Neural cell (in vitro differentiated cells): ENCODE data around the gene CD6. TPM values are rescaled to one million over a fixed set of nuclear protein-coding genes. Genes with fewer than 3 reads are reported as not detected.

ENCODE experiments used
- H2AFZ ChIP-seq: fragments of 200-600, 300-800 bp; sonication (generic), shearing (Covaris generic); 2 replicates; pipeline ENCODE4 v1.6.0; 2014; ENCODE audit warnings: low read depth, mild to moderate bottlenecking, antibody characterized with exemption, low read length, moderate library complexity
- H3F3A ChIP-seq: fragments of 200-600 bp; shearing (Covaris generic); 2 replicates; pipeline ENCODE4 v1.6.1; 2016; ENCODE audit warnings: mild to moderate bottlenecking, moderate library complexity, mixed read lengths, antibody characterized with exemption, low read length; ENCODE audit not compliant: insufficient read depth, poor library complexity, severe bottlenecking
- H3K27ac ChIP-seq: fragments of 200-600, 300-800 bp; sonication (generic), shearing (Covaris generic); 2 replicates; pipeline ENCODE4 v1.5.1; 2014; ENCODE audit warnings: mild to moderate bottlenecking, low read length, moderate library complexity
- H3K27me3 ChIP-seq: fragments of 300-800, 200-600 bp; sonication (generic), shearing (Covaris generic); 2 replicates; pipeline ENCODE4 v1.6.0; 2014; ENCODE audit warnings: mild to moderate bottlenecking, low read depth, low read length, moderate library complexity; ENCODE audit not compliant: insufficient read depth
- H3K36me3 ChIP-seq: fragments of 300-800, 200-600 bp; sonication (generic), shearing (Covaris generic); 2 replicates; pipeline ENCODE4 v1.5.1; 2014; ENCODE audit warnings: mild to moderate bottlenecking, antibody characterized with exemption, low read length, moderate library complexity; ENCODE audit not compliant: insufficient read depth
- H3K4me2 ChIP-seq: fragments of 300-800, 200-600 bp; sonication (generic), shearing (Covaris generic); 2 replicates; pipeline ENCODE4 v1.6.0; 2014; ENCODE audit warnings: mild to moderate bottlenecking, low read length
- H3K4me3 ChIP-seq: fragments of 300-800, 200-600 bp; sonication (generic), shearing (Covaris generic); 2 replicates; pipeline ENCODE4 v1.5.1; 2014; ENCODE audit warnings: mild to moderate bottlenecking, low read length, moderate library complexity
- H3K79me2 ChIP-seq: fragments of 200-600 bp; shearing (Covaris generic); replicated peaks from 2 replicates; pipeline ENCODE4 v1.6.0; 2014; ENCODE audit warnings: mild to moderate bottlenecking, low read length, moderate library complexity; ENCODE audit not compliant: insufficient read depth
- H3K9ac ChIP-seq: fragments of 300-800, 200-600 bp; sonication (generic), shearing (Covaris generic); 2 replicates; pipeline ENCODE4 v1.6.1; 2016; ENCODE audit warnings: mild to moderate bottlenecking, low read length, mixed read lengths
- H3K9me2 ChIP-seq: fragments of 200-600 bp; shearing (Covaris generic); 2 replicates; pipeline ENCODE4 v1.6.1; 2016; ENCODE audit warnings: mild to moderate bottlenecking, low read length, mixed read lengths; ENCODE audit not compliant: insufficient read depth
- H3K9me3 ChIP-seq: fragments of 200-600, 300-800 bp; sonication (generic), shearing (Covaris generic); 2 replicates; pipeline ENCODE4 v1.6.1; 2016; ENCODE audit warnings: mild to moderate bottlenecking, mixed run types, low read length, moderate library complexity, mixed read lengths
- H4K20me1 ChIP-seq: fragments of 200-600 bp; shearing (Covaris generic); 2 replicates; pipeline ENCODE4 v1.6.1; 2016; ENCODE audit warnings: mild to moderate bottlenecking, mixed run types; ENCODE audit not compliant: insufficient read depth
- EP300 ChIP-seq: fragments of 450-650 bp; conservative IDR thresholded peaks from 2 replicates; pipeline ENCODE4 v1.6.1; 2014; ENCODE audit warnings: antibody characterized with exemption, mild to moderate bottlenecking, moderate library complexity; ENCODE audit not compliant: poor library complexity, severe bottlenecking
- EZH2 ChIP-seq: fragments of 200-600, 300-800 bp; shearing (Covaris generic), sonication (generic); IDR thresholded peaks from 2 replicates; pipeline ENCODE4 v1.6.1; 2014; ENCODE audit warnings: antibody characterized with exemption, low read length, borderline replicate concordance, mild to moderate bottlenecking; ENCODE audit not compliant: insufficient read depth, poor library complexity, severe bottlenecking
- MXI1 ChIP-seq: fragments of 450-650 bp; conservative IDR thresholded peaks from 2 replicates; pipeline ENCODE4 v1.6.1; 2014; ENCODE audit warnings: antibody characterized with exemption, mild to moderate bottlenecking; ENCODE audit not compliant: poor library complexity, severe bottlenecking
- POLR2AphosphoS5 ChIP-seq: IDR thresholded peaks from 2 replicates; pipeline ENCODE4 v1.6.1; 2012
- RAD21 ChIP-seq: fragments of 450-650 bp; conservative IDR thresholded peaks from 2 replicates; pipeline ENCODE4 v1.6.1; 2014; ENCODE audit warnings: antibody characterized with exemption, mild to moderate bottlenecking, moderate library complexity
- SMC3 ChIP-seq: fragments of 450-650 bp; conservative IDR thresholded peaks from 2 replicates; pipeline ENCODE4 v1.6.1; 2014; ENCODE audit warnings: antibody characterized with exemption, mild to moderate bottlenecking, moderate library complexity; ENCODE audit not compliant: poor library complexity
- TAF1 ChIP-seq: IDR thresholded peaks from 2 replicates; pipeline ENCODE4 v1.6.1; 2012; ENCODE audit warnings: low read depth
- polyA plus RNA-seq: library from polyadenylated mRNA; depleted of rRNA; stranded (reverse); fragments of >200 nt; gene quantifications from 2 replicates; pipeline ENCODE4 v1.2.3, GENCODE V29; 2014
- TF ChIP-seq, protein P1 (sequence below): IDR thresholded peaks from 2 replicates; pipeline ENCODE4 v1.6.1; 2012; ENCODE audit warnings: borderline replicate concordance
- TF ChIP-seq, protein P2 (sequence below): fragments of 450-650 bp; IDR thresholded peaks from 2 replicates; pipeline ENCODE4 v1.5.1; 2014; ENCODE audit warnings: antibody characterized with exemption, mild to moderate bottlenecking, moderate library complexity; ENCODE audit not compliant: poor library complexity, severe bottlenecking

The CD6 gene
- polyA plus RNA-seq, 1 donor from 2014 or later, result not detected

DNA sequence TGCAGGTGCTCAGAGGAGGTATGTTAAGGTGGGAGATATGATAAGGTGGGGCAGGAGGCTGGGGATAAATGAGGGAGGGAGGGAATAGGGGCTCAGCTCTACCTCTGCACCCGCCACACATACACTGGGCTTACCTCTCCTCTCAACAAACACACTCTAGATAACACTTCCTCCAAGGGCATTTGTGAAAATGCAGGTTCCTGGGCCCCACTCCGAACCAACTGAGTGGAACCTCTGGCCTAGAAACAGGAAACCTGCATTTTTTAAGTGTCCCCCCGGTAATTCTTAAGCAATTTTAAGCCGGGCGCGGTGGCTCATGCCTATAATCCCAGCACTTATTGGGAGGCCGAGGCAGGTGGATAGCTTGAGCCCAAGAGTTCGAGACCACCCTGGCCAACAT, 84.3 kb downstream of the CD6 start:
- H3K27me3 ChIP-seq, result no peaks in the 10 kb centered on the region
- no peaks in the 10 kb centered on the region for H3K36me3 ChIP-seq
- H3K9me2 ChIP-seq, result no peaks in the 10 kb centered on the region
- H3K79me2 ChIP-seq, result no peaks in the 10 kb centered on the region
- no peaks in the 10 kb centered on the region for H3K9me3 ChIP-seq
- no peak overlapping the region for H3K4me2 ChIP-seq
- no peak overlapping the region for H3K27ac ChIP-seq
- H3K9ac ChIP-seq, result no peak overlapping the region
- no peak overlapping the region for H3K4me3 ChIP-seq
- H2AFZ ChIP-seq, result no peak overlapping the region
- no peaks in the 10 kb centered on the region for H4K20me1 ChIP-seq
- no peaks in the 10 kb centered on the region for H3F3A ChIP-seq
- TF ChIP-seq SMC3, result no peak
- TF ChIP-seq, protein P1, sequence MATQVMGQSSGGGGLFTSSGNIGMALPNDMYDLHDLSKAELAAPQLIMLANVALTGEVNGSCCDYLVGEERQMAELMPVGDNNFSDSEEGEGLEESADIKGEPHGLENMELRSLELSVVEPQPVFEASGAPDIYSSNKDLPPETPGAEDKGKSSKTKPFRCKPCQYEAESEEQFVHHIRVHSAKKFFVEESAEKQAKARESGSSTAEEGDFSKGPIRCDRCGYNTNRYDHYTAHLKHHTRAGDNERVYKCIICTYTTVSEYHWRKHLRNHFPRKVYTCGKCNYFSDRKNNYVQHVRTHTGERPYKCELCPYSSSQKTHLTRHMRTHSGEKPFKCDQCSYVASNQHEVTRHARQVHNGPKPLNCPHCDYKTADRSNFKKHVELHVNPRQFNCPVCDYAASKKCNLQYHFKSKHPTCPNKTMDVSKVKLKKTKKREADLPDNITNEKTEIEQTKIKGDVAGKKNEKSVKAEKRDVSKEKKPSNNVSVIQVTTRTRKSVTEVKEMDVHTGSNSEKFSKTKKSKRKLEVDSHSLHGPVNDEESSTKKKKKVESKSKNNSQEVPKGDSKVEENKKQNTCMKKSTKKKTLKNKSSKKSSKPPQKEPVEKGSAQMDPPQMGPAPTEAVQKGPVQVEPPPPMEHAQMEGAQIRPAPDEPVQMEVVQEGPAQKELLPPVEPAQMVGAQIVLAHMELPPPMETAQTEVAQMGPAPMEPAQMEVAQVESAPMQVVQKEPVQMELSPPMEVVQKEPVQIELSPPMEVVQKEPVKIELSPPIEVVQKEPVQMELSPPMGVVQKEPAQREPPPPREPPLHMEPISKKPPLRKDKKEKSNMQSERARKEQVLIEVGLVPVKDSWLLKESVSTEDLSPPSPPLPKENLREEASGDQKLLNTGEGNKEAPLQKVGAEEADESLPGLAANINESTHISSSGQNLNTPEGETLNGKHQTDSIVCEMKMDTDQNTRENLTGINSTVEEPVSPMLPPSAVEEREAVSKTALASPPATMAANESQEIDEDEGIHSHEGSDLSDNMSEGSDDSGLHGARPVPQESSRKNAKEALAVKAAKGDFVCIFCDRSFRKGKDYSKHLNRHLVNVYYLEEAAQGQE, result no peak
- TF ChIP-seq POLR2AphosphoS5, result no peak
- no peak for TF ChIP-seq EP300
- TF ChIP-seq RAD21, result no peak
- no peak for TF ChIP-seq MXI1
- TF ChIP-seq, protein P2, sequence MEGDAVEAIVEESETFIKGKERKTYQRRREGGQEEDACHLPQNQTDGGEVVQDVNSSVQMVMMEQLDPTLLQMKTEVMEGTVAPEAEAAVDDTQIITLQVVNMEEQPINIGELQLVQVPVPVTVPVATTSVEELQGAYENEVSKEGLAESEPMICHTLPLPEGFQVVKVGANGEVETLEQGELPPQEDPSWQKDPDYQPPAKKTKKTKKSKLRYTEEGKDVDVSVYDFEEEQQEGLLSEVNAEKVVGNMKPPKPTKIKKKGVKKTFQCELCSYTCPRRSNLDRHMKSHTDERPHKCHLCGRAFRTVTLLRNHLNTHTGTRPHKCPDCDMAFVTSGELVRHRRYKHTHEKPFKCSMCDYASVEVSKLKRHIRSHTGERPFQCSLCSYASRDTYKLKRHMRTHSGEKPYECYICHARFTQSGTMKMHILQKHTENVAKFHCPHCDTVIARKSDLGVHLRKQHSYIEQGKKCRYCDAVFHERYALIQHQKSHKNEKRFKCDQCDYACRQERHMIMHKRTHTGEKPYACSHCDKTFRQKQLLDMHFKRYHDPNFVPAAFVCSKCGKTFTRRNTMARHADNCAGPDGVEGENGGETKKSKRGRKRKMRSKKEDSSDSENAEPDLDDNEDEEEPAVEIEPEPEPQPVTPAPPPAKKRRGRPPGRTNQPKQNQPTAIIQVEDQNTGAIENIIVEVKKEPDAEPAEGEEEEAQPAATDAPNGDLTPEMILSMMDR, result no peak
- TF ChIP-seq TAF1, result no peak
- TF ChIP-seq EZH2, result no peak

DNA sequence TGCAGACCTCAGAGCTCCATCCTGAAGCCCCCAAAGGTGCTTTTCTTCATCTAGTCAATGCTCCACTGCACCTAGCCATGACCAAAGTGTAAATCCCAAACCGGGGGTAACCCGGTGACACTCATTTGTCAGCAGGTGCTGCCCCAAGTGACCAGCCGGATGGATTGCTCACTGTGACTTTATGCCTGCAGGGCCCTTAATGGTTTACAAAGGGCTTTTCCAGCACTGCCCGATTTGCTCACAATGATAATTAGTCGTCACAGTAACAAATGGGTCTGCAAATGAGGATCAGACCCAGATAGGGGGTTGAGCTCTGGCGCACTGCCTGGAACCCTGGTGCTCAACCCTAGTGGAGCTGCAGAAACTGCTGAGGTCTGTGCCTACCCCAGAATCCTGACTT, 85.1 kb downstream of the CD6 start:
- no peak overlapping the region for H3K4me2 ChIP-seq
- no peaks in the 10 kb centered on the region for H3K27me3 ChIP-seq
- H3K79me2 ChIP-seq, result no peaks in the 10 kb centered on the region
- H2AFZ ChIP-seq, result no peak overlapping the region
- TF ChIP-seq, protein P2, result no peak
- TF ChIP-seq POLR2AphosphoS5, result no peak
- TF ChIP-seq EP300, result no peak
- no peak for TF ChIP-seq TAF1
- TF ChIP-seq SMC3, result no peak
- no peak for TF ChIP-seq EZH2
- TF ChIP-seq MXI1, result no peak
- no peak for TF ChIP-seq RAD21
- TF ChIP-seq, protein P1, result no peak
- no peaks in the 10 kb centered on the region for H3K9me2 ChIP-seq
- H3F3A ChIP-seq, result no peaks in the 10 kb centered on the region
- no peak overlapping the region for H3K27ac ChIP-seq
- no peak overlapping the region for H3K4me3 ChIP-seq
- H3K9ac ChIP-seq, result no peak overlapping the region
- no peaks in the 10 kb centered on the region for H3K9me3 ChIP-seq
- H4K20me1 ChIP-seq, result no peaks in the 10 kb centered on the region
- no peaks in the 10 kb centered on the region for H3K36me3 ChIP-seq
